Loucy (cell line): ENCODE measurements around the gene DIPK1B.

Experiments used
- H2AFZ ChIP-seq: fragments of 200-600 bp; sonication (generic); 2 replicates; pipeline ENCODE4 v1.6.0; 2016; ENCODE audit warnings: antibody characterized with exemption, mild to moderate bottlenecking, low read length, moderate library complexity
- H3F3A ChIP-seq: fragments of 200-600 bp; 2 replicates; pipeline ENCODE4 v1.6.0; 2016; ENCODE audit warnings: antibody characterized with exemption, low read depth, mild to moderate bottlenecking
- H3K27me3 ChIP-seq: fragments of 200-600 bp; sonication (generic); 2 replicates; pipeline ENCODE4 v1.6.1; 2014; ENCODE audit warnings: low read length, mild to moderate bottlenecking; ENCODE audit not compliant: insufficient read depth, poor library complexity, severe bottlenecking
- H3K36me3 ChIP-seq: fragments of 200-600 bp; sonication (generic); 2 replicates; pipeline ENCODE4 v1.6.1; 2016; ENCODE audit warnings: low read length; ENCODE audit not compliant: insufficient read depth
- H3K4me1 ChIP-seq: fragments of 200-600 bp; sonication (generic); 2 replicates; pipeline ENCODE4 v1.5.1; 2014; ENCODE audit warnings: low read length, mild to moderate bottlenecking; ENCODE audit not compliant: insufficient read depth, poor library complexity, severe bottlenecking
- H3K4me2 ChIP-seq: fragments of 200-600 bp; sonication (generic); 2 replicates; pipeline ENCODE4 v1.6.0; 2014; ENCODE audit warnings: antibody characterized with exemption, low read length, low read depth, mild to moderate bottlenecking; ENCODE audit not compliant: poor library complexity, severe bottlenecking
- H3K4me3 ChIP-seq: fragments of 200-600 bp; sonication (generic); 2 replicates; pipeline ENCODE4 v1.5.1; 2014; ENCODE audit warnings: low read length, mild to moderate bottlenecking, mixed read lengths; ENCODE audit not compliant: poor library complexity, severe bottlenecking
- H3K79me2 ChIP-seq: fragments of 200-600 bp; sonication (generic); 2 replicates; pipeline ENCODE4 v1.6.1; 2014; ENCODE audit warnings: low read length; ENCODE audit not compliant: insufficient read depth
- H3K9ac ChIP-seq: fragments of 200-600 bp; sonication (generic); 2 replicates; pipeline ENCODE4 v1.6.0; 2014; ENCODE audit warnings: mild to moderate bottlenecking, low read depth, low read length, moderate library complexity; ENCODE audit not compliant: poor library complexity, severe bottlenecking
- H3K9me2 ChIP-seq: fragments of 200-600 bp; sonication (generic); replicated peaks from 2 replicates; pipeline ENCODE4 v1.6.1; 2016; ENCODE audit warnings: low read depth, low read length, mixed read lengths
- H3K9me3 ChIP-seq: fragments of 200-600 bp; sonication (generic); 2 replicates; pipeline ENCODE4 v1.6.1; 2014; ENCODE audit warnings: mild to moderate bottlenecking, antibody characterized with exemption, low read length, low read depth; ENCODE audit not compliant: insufficient read depth
- H4K20me1 ChIP-seq: fragments of 200-600 bp; sonication (generic); 2 replicates; pipeline ENCODE4 v1.6.0; 2014; ENCODE audit warnings: antibody characterized with exemption, low read length, mild to moderate bottlenecking; ENCODE audit not compliant: insufficient read depth, poor library complexity, severe bottlenecking
- CTCF ChIP-seq: fragments of 200-600 bp; sonication (generic); conservative IDR thresholded peaks from 2 replicates; pipeline ENCODE4 v1.5.1; 2014; ENCODE audit warnings: mild to moderate bottlenecking, antibody characterized with exemption, low read length
- EZH2phosphoT487 ChIP-seq: fragments of 200-600 bp; IDR thresholded peaks from 2 replicates; pipeline ENCODE4 v1.6.1; 2018; ENCODE audit warnings: antibody characterized with exemption, mild to moderate bottlenecking, moderate library complexity, borderline replicate concordance

The DIPK1B gene

GRCh38 chr9:136748201-136748600 lies 35.8 kb downstream of the DIPK1B start, which contains the start of gene LCN6:
LCN6 (minus strand) TSS chr9:136748525; CDS start chr9:136748483, 42 bp downstream.
- Histone ChIP-seq H3K9ac (no peak within 1 kb of the TSS), H2AFZ (no peak within 1 kb of the TSS), H4K20me1 (no peaks in the 10 kb centered on the region), H3F3A (no peaks in the 10 kb centered on the region), H3K4me2 (no peak within 1 kb of the TSS), H3K9me2 (no peaks in the 10 kb centered on the region), H3K79me2 (no peaks in the 10 kb centered on the region), H3K36me3 (no peaks in the 10 kb centered on the region), H3K27me3 (no peaks in the 10 kb centered on the region), H3K9me3 (peaks cover 9% of the 10 kb centered on the region; the same call in 1 of the 2 replicates), H3K4me1 (no peaks in the 10 kb centered on the region), H3K4me3 (no peak within 1 kb of the TSS)
- TF ChIP-seq CTCF, result no peak
- no peak for TF ChIP-seq EZH2phosphoT487

GRCh38 chr9:136748666-136749611 lies 36.6 kb downstream of the DIPK1B start:
- H3K9ac ChIP-seq, result no peak overlapping the region
- H3K4me3 ChIP-seq, result no peak overlapping the region
- H3K27me3 ChIP-seq, result no peaks in the 10 kb centered on the region
- no peak overlapping the region for H2AFZ ChIP-seq
- H3K9me3 ChIP-seq, result peaks cover 9% of the 10 kb centered on the region; the same call in 1 of the 2 replicates
- no peaks in the 10 kb centered on the region for H3K36me3 ChIP-seq
- H3K4me2 ChIP-seq, result no peak overlapping the region
- H3F3A ChIP-seq, result no peaks in the 10 kb centered on the region
- H3K9me2 ChIP-seq, result no peaks in the 10 kb centered on the region
- no peaks in the 10 kb centered on the region for H3K79me2 ChIP-seq
- H3K4me1 ChIP-seq, result no peaks in the 10 kb centered on the region
- H4K20me1 ChIP-seq, result no peaks in the 10 kb centered on the region
- TF ChIP-seq CTCF, result no peak

GRCh38 chr9:136750526-136750925 lies 38.2 kb downstream of the DIPK1B start:
- Histone ChIP-seq H3K36me3 (no peaks in the 10 kb centered on the region), H3K4me3 (no peak overlapping the region), H3K9me2 (no peaks in the 10 kb centered on the region), H2AFZ (no peak overlapping the region), H3K4me1 (no peaks in the 10 kb centered on the region), H3K9me3 (peaks cover 9% of the 10 kb centered on the region; the same call in 1 of the 2 replicates), H3K9ac (no peak overlapping the region), H4K20me1 (no peaks in the 10 kb centered on the region), H3K79me2 (no peaks in the 10 kb centered on the region), H3K4me2 (no peak overlapping the region), H3K27me3 (no peaks in the 10 kb centered on the region), H3F3A (no peaks in the 10 kb centered on the region)
- TF ChIP-seq CTCF (no peak), EZH2phosphoT487 (no peak)
